ENCODE measurements around the gene GSTA3.
"Not testable (repeated sequence)": the region's sequence is repeated elsewhere in the genome, so short reads cannot be mapped to it uniquely, and the experiment has no call there.

Gene GSTA3

GRCh38 chr6:52914516-52914915, 5.0 kb upstream of the GSTA3 start:
- no peak for DNase-seq

- DNase-seq = no peak
Observed at GRCh38 chr6:52910091-52910490, 593 bp upstream of the GSTA3 start.

DNA sequence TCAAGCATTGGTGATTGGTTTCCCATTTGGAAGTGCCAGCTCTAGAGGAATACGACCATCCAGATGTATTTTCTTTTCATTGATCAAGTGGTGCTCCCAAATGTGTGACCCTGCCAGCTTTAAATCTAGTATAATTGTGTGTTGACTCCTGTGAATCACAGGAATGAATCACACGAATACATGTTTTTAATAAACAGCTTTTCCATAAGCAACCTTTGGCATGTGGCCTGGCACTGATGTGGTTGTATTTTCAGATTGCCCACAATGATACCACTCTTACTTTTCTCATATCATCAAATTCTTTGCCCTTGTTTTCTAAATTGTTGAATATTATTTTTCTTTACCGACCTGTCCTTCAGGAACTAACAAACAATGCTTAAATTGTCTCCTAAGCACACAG, 367 bp downstream of the GSTA3 start:
- DNase-seq = no peak

DNA sequence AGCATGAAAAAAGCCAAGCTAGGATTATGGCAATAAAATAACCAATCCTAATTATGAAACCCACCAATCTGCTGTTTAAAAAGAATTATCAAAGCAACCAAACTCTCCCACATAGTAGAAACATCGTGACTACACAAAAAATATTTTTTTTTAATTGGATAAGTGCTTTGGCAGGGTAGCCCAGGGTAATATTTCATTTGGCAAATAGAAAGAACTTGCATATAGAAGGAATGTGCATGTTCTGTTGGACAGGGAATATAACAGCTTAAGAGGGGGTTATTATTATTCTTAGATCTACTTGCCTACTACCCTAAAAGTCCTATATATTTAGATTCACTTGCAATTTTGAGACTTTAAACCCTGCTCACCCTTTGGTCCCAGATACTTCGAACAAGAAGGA, 972 bp downstream of the GSTA3 start:
- DNase-seq = no peak

DNA sequence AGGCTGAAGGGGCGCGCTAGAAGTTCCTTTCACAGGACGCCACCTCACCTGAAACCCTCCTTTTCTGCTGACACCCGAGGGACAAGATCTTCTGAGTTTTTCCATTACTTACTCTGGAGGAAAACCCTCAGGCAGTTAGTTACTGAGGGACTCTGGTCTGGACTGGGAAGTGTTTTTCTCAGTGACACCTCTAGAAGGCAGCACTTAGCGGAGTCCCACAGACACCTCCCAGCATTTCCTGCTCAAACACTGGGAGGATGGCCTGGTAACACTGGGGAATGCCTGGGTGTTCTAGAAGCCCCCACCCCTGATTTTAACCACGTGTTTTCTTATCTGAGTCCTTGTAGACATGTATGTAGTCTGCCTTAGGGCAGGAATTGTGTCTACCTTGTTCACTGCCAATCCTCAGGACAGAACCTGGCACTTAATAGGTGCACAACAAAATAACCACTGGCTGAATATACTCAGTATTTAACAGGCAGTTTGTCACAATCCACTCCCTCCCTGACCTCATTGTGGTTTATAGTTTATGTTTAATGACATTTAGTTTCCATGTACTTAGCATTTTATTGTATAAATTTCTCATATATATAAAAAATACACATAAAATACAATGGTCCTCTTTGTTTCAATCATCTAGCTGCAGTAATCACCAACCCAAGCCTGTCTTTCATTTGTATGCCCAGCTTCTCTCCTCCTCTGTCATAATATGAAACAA, 4.8 kb downstream of the GSTA3 start:
- no peak for DNase-seq

- DNase-seq = no peak
Observed at GRCh38 chr6:52900536-52900935, 9.0 kb downstream of the GSTA3 start.

DNA sequence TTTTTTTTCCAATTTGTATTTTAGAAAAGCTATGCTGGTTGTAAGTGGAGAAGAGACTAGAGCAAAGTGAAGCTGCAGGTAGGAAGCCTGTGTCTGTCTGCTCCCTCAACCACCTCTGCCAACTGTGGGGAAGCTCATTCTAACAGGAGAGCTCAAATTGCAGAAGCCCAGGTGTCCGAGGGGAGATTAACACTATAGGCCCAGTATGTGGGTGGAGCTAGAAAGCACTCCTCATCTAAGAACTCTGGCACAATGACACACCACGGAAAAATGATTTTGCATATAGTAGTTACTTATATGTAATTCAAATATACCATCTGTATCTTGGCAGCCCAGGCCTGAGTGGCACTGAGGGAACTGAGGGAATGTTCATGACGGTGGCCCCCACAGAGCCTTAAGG, 13.7 kb downstream of the GSTA3 start:
- DNase-seq = not testable (repeated sequence)

- no peak for DNase-seq
Observed at GRCh38 chr6:52894285-52894684, 15.2 kb downstream of the GSTA3 start.

GRCh38 chr6:52893803-52894202, 15.7 kb downstream of the GSTA3 start:
- DNase-seq = no peak

- no peak for DNase-seq
Observed at GRCh38 chr6:52893221-52893620, 16.3 kb downstream of the GSTA3 start.

- no peak for DNase-seq
Observed at GRCh38 chr6:52890018-52890417, 19.5 kb downstream of the GSTA3 start.

DNA sequence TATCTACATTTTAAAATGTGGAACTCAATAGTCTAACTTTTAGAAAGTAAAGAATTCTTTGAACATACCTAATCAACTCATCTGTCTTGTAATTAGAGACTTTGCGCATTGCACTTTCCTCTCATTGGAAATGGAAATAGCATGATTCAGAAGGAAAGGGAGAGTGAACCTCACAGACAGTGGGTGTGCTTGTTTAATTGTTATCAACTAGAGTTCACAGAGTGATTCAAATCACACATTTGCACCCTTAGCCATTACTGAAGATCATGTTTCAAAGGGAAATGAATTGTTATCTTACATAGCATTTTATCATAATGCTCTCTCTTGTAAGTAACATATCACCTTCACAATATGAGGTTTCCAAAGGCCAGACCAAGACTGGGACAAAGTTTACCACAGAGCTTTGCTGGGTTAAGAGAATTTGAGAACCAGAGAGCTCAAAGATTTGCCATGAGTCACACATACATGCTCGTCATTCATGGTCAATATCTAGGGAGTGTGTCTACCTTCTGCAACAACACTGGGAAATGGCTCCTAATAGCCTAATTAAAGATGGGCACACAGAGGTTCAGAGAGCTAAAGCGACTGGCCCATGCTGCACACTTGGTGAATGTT, 21.5 kb downstream of the GSTA3 start:
- DNase-seq = no peak

GRCh38 chr6:52881996-52882841, 27.3 kb downstream of the GSTA3 start:
- peak in 47 of 56 donors; percentile 2 to 69 (median 18) for DNase-seq

DNA sequence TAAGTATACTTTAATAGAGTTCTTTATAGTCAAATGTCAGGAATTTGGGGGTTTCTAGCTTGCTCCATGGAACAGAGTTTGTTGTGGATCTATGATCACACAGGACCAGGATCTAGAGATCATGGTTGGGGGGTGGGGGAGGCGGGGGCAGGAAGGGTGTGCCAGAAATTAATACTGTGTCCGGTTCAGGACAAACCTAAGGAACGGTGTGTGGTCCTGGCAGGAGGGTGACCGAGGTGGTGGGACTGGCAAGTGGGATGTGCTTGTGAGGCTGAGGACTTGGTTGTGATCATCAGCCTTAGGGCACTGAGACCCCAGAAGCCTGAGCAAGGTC, 27.9 kb downstream of the GSTA3 start:
- no peak for DNase-seq

DNA sequence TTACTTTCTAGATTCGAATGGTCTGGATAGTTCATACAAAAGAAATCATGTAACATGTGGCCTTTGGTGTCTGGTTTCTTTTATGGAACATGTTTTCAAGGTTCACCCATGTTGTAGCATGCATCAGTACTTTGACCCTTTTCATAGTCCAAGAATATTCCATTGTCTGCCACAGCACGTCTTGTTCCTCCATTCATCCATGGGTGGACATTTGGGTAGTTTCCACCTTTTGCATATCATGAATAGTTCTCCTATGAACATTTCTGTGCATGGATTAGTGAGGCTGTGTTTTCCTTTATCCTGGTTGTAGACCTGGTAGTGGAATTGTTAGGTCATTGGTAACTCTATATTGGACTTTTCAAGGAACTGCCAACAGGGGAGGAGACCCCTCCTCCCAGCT, 31.7 kb downstream of the GSTA3 start:
- DNase-seq = no peak

DNA sequence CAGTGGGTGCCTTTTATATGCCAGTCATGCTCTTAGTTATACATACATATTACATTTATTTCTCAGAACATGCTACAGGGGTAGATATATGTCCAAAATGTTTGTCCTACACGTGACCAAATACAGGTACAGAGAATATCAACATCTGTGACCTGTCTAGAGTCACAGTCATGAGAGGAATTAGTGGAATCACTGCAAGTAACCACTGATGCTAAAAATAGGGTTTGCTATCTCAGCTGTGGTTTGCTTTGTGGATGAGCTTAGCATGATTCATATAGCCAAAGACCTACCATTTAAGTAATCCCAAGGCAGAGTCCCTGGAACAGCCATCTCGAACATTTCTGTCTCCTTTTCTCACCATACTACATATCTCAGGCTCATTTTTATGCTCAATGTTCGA, 32.3 kb downstream of the GSTA3 start:
- DNase-seq = no peak

DNA sequence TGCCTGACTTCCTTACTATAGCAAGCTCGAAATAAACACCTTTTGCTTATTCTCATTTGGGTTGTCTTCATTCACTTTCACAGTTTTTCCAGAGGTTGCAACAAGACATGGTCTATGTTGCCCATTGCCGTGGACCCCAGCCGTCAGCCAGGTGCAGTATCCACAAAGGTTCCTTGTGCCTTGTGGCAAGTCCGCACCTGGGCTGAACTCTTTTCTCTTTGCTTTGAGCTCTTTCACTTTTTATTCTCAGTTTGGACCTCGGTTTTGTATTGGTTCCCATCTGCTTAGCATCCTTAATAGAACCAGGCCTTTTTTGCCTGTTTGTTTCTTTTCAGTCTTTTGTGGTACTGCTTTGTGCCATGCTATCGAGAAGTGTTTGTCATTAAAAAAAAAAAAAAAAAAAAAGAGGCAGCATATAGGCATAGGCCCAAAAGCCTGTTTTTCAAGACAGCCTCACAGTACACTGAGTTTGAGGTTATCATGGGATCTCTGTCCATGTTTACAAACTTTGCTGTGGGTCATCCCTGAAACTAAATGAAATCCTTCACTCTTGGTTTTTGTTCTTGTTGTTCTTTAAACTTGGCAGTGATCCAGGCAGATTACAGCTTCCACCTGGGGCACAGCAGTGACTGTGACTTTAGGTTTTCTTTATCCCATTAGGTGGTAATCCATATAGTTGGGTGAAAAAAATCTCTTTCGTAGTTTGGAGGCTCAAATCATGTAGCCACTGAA, 33.3 kb downstream of the GSTA3 start:
- no peak for DNase-seq

DNA sequence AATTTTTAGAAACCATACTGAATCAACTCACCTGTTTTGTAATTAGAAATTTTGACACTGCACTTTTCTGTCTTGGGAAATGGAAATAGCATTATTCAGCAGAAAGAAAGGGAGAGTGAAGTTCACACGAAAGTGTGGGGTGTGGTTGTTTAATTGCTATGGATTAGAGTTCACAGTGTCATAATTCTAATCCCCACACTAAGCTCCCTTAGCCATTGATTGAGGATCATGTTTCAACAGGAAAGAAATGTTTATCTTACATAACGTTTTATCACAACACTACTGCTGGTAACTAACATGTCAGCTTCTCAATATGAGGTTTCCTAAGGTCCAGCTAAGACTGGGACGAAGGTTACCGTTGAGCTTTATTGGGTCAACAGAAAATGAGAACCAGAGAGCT, 37.5 kb downstream of the GSTA3 start:
- no peak for DNase-seq

DNA sequence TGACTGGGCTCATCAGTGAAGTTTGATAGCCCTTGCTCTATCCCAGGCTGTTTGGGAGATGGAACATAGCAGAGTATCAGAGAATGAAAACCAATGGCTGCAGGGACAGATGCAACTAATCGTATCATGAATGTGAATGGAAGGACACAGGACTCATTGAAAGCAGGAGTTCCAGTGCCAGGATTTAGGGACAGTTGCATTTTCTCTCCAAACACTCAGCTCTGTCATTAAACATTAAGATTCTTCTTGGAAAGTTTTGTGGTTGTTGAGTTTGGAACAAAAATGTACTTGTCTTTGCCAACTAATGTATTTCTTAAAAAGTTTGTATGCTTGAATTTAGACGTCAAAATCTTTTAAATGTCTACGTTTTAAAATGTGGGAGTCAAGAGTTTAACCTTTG, 37.9 kb downstream of the GSTA3 start:
- DNase-seq = no peak

DNA sequence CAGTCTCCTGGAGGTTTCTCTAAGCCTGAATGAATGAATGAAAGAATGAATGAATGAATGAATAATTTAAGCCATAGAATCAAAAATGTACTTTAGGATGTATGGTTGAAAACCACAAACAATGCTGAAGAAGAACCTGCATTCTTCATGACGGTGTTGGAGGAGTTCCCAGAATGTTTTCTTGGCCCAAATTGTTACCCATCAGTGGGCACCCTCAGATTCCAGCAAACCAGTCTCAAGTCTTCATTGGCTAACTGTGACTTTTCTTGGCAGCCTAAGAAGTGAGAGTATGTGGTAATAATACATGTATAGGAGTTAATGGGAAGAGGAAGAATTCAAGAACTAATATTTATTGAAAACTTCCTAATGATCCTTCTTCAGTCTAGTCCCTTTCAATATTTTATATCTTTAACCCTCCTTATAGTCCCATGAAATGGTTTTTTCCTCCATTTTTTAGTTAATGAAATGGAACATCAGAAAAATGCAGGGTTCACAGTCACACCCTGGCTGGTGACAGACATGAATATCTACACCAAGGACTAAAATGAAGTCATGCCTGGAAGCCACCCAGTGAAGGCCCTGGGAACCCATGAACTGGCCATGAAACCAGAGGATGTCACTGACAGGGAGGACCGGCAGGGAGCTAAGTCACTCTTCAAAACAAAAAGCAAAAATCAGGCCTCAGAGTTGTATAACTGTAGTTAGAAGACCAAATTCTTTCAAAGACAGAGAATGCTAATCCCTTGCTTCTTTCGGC, 39.0 kb downstream of the GSTA3 start:
- not testable (repeated sequence) for DNase-seq

GRCh38 chr6:52868899-52869298, 40.6 kb downstream of the GSTA3 start:
- not testable (repeated sequence) for DNase-seq

Data from amygdala (tissue), 56 donors.